HG03460 (cell line): Measurements from ENCODE around the gene ELL.

Experiments
- ATAC-seq: cut with Tn5 transposase; IDR thresholded peaks from one replicate; pipeline ENCODE4 v1.9.1; 2021; ENCODE audit not compliant: unreplicated experiment

ELL gene

DNA sequence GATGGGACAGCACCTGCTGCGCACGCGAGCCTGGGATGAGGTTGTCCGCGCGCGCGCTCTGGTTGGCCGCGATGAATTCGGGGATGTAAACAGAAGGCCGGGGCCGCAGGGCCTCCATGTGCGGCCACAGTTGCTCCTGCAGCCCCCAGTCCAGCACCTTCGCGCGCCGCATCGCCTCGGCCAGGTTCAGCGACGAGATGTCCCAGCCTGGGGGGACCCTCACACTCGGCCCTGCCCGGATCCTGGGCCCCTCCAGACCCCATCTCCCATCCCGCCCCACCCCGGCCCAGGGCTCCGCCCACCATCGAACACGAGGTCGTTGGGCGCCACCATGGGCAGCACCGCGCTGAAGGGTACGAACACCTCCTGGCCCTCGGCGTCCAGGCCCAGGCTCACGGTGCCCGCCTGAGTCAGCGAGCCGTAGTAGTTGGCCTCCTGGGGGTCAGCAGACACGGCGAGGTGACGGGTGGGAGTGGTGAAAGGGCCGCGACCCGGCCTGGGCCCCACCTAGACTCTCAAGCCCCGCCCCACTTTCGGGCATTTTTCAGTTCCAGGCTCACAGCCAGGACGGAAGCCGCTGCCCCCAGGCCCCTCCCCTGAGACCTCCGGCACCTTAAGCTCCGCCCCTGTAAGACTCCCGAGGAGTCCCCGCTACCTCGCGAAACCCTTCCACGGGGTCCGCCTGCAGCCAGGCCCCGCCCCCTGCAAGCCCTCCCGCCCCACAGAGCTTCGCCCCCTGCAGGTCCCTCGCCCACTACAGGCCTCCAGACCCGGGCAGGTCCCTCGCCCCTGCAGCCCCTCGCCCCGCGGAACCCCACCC, 85.0 kb downstream of the ELL start:
- peak; percentile 50 for ATAC-seq

DNA sequence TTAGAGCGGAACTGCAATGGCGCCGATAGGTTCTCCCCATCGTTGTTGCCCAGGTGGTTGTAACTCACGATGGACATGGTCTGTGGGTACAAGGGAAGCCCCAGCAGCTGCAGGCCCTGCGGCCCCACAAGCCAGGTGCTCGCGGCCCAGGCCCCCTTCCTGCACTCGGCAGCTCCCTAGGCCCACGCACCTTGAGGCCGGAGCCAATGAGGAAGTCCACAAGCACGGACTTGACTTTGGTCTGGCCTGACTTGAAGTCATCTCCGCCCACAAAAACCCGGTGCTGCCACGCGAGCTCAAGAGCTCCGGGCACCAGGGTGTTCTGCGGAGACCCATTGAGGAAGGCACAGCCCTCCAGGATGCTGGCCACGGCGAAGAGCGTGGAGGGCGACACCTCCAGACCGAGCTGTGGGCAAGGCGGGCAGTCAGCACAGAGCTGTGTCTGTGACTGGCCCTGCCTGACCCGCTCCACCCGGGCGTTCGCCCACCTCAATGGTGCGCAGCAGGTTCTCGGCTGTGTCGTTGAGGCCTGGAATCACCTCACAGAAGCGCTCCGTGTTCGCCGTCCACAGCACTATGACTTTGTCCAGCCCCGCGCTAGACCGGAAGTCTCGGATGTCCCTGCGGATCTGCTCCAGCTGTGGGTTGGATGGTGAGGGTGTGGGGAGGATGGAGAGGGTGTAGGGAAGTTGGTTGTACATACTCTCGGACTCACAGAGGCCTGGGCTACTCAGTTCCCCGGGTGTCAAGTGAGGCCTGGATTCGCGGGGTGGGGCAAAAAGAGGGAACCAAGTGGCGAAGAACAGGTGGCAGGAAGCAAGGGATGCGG, 85.8 kb downstream of the ELL start:
- ATAC-seq, result no peak

DNA sequence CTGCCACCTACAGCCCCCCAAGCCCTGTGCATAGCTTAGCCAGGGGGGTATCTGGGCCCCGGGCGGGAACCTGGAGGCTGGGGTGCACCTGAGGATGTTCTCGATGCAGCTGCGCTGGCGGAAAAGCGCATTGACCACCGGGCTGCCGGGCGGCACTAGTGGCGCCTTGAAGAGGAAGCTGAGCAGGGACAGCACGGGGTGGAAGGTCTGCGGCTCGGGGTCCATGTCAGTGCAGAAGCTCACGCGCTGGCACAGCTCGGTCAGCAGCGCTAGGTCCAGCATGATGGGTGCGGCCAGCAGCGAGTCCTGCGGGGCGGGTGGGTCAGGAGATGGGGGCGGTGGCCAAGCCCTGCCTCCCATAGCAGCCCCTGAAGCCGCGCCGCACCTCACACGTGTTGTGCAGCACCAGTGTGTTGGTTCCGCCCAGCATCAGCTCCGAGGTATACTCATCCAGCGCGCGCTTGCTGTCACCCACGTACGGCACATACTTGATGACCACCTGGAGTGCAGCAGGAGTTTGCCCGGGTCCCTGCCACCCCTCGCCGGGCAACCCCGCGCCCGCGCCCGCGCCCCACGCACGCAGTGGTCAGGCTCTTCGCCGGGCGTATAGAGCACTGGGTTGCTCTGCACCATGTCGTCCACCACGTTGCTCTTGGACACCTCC, 86.6 kb downstream of the ELL start:
- ATAC-seq, result no peak

DNA sequence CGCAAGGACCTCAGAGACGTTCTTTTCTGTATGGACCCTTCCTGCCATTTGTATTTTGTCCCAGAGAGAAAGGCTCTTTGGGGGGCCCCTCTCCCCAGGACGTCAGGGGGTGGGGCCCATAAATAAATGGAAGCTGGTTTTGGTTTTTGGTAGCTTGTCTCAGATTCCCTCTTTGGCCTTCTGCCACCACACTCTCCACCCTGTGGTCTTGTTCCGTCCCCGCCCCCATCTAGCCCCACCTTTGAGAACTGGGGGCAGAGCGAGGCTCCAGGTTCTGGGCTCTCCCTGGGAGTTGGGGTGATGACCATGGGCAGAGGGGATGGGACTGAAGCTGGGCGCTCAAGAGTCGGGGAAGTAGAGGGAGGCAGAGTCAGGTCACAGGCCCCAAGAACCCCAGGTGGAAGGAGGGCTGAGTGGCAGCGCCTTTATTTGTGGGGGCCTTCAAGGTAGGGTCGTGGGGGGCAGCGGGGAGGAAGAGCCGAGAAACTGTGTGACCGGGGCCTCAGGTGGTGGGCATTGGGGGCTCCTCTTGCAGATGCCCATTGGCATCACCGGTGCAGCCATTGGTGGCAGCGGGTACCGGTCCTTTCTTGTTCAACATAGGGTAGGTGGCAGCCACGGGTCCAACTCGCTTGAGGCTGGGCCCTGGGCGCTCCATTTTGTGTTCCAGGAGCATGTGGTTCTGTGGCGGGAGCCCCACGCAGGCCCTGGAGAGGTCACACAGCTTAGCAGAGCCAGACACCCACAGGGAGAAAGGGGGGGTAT, 87.3 kb downstream of the ELL start:
- ATAC-seq, result no peak

DNA sequence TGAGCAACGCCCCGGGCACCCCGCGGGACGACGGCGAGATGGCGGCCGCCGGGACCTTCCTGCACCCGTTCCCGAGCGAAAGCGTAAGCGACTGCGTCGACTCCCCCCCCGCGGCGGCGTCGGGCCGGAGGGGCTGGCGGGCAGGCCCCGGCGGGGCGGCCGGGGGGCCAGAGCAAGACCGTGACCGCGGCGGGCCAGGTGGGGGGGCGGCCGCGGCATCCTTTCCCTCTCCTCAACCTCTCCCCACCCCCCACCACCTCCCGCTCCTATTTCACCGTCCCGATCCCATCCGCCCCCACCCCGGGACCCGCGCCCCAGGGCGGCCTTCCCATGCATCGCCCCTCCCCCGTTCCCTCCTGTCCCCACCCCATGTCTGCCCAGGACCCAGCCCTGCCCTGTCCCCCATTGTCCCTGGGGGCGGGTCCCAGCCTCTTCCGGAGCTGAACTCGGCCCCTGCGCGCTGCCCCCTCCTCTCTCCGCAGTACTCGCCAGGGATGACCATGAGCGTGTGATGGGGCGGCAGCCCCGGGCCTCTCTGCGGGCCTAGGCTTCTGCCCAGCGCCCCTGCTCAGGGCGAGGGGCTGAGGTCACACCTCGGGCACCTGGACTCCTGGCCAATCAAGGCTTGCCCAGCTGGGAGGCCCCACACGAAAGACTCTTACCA, 88.0 kb downstream of the ELL start:
- ATAC-seq, result no peak

DNA sequence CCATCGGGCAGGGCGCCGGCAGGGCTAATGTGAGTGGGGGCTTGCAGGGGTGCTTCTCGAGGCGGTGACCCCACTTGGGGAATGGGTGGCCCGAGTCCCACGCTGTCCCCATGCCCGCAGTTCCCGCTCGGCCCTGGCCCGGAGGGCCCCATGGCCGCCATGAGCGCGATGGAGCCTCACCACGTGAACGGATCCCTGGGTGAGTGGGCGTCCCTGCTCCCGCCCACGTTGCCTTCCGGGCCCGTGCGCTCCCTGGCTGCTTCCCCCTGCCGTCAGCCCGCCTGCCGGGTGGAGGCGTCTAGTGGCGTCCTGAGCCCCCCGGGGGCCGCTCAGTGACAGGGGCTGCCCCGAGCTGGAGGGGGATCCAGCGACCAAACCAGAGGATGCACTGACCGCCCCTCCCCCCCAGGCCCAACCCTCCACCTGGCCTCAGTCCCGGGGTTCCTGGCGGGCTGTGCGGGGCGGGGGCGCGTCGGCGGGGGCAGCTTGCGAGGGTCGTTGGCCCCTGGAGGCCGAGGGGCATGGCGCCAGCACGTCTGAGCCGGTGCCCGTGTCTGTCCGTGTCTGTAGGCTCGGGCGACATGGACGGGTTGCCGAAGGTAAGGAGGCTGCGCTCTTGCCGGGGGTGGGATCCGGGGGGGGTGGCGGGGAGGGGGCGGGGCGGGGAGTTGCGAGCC, 88.7 kb downstream of the ELL start:
- no peak for ATAC-seq

DNA sequence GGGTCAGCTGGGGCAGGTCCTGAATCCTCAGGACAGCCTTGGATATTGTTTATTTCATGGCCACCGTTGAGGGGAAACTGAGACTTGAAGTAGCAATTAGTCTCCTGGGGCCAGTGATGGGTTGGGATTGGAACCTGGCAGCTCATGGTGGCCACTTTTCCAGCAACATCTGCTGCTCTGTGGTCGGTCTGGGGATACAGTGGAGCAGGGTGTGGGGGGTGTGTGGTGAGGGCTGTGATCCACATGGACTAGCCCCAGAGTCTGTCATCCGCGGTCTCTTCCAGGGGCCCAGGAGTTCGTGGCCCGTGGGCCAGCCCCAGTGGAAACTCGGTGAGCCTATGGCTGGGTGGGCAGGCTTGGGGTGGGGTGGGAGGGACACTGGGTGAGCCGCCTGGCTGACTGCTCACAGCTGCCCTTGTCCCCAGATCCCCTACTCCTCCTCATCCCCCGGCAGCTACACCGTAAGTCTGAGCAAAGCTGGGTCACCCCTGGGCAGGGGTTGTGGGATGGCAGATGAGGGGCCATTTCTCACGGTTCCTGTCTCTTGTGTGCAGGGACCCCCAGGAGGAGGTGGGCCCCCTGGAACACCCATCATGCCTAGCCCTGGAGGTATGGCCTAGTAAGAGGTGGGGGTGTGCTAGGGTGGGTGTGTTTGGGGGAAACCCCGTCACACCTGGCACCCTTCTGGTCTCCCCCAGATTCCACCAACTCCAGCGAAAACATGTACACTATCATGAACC, 89.4 kb downstream of the ELL start:
- ATAC-seq, result no peak

DNA sequence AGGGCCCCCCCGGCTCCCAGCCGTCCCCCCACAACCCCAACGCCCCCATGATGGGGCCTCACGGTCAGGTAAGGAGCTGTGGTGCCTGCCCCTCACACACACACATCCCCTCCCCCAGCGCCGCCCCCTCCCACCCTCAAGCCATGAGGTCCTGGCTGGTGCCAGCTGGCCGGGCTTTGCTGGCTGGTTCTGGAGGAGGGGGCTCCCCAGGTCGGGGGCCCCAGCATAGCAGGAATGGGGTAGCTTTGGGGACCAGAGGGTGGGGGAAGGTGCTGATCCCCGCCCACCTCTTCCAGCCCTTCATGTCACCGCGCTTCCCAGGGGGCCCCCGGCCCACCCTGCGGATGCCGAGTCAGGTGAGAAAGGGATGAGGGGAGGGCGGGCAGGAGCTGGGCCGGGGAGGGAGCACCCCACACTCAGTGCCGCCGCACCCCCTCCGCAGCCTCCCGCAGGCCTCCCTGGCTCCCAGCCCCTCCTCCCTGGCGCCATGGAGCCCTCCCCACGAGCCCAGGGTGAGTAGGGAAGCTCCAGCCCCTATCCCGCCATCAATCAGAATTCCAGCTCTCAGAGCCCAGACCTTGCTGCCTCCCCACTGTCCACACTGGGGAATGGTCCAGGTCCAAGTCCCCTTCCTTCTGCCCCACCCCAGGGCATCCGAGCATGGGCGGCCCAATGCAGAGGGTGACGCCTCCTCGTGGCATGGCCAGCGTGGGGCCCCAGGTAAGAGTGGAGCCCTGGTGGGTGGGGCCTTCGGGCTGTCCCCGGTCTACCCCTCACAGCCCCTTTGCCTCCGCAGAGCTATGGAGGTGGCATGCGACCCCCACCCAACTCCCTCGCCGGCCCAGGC, 90.3 kb downstream of the ELL start:
- no peak for ATAC-seq

DNA sequence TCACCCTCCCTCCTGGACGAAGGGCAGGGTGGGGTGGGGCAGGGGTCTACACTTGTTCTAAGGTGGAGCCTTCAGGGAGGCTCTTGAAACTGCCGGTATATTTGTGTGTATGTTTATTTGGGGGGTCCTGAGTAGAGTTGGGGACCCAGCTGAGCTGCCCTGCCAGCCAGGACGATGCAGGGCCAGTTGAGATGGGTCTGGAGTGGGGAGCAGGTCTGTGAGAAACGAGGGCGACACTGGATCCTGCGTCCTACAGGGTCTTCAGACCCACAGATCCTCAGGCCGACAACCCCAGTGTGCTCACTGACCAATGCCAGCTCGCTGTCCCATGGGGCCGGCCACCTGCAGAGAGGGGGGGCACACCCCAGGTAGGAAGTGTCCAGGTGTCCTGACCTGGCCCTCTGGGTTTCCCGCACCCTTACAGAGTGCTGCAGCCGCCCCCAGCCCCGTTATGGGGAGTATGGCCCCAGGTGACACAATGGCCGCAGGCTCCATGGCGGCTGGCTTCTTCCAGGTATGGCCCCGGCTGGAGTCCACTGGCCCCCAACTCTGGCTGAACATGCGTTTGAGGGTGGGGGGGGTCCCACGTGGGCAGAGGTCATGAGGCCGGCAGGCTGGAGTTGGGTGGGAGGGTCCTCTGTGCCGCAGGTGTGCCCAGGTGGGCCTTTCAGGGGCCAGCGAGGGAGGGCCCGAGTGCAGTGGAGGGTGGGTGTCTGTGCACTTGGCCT, 91.3 kb downstream of the ELL start:
- ATAC-seq, result no peak

DNA sequence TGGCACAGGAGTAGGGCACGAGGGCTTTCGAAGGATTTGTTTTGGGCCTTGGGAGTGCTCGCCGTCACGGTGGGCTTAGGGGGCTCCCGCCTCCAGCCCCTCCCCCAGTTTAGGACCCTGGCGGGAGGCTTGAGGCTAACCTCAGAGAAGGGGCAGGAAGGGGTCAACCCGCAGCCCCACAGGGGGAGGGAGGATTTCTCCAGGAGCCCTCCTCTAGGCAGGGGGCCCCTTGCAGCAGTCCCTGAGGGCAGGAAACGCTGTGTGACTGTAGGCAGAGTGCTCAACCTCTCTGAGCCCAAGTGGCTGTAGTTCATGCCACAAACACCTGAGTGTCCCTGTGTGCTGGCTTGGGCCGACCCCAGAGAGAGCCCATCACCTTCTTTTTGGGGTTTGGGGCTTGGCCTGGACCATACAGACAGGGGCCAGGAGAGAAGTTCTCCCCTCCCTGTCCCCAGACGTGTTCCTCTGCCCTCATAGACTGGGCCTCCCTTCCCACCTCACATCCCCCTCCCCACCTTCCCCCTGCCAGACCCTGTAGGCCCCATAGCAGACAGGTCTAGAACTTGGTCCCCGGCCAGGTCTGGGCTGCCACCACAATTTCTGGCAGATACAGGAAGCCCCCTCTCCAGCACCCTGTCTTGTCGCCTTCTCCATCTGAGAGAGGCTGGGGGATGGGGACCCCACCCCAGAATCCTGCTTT, 92.0 kb downstream of the ELL start:
- ATAC-seq, result no peak

DNA sequence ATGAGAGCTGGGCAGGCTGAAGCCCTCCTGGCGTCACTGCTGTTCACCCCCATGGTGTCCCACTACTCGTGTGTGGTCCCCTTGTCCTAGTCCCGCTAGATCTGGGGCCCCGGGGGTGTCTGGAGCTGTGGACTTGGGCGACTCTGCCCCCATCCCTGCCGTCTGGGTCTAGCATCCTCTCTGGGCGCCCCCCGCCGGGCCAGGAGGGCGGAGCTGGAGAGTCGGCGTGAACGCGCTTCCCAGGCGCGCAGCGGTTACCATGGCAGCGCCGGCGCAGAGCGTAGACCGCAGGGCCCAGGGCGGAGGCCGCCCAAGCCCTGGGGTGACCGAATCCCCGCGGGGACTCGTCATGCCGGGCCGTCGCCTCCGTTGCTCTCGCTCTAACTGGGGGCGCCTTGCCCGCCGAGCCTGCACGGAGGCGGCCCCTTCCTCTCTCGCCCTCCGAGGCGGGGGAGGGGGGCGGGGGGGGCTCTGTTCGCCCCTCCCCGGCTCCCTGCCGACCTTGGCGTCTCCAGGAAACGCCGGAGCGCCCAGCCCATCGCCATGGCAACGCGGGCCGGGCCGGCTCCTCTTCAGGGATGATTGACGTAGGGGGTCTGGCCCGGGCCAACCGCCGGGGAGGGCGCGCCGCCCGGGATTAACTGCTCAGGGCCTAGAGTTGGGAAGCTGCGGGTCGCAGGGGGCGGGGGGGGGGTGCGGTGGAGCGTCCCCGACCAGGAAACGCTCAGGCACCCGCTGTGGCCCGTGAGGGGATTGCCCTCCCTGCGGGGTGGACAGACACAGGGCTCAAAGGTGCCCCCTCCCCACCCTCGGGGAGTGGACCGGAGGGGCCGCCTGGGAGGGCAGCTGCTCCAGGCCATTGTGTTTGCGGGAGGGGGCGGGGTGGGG, 92.8 kb downstream of the ELL start:
- peak; percentile 58 for ATAC-seq

DNA sequence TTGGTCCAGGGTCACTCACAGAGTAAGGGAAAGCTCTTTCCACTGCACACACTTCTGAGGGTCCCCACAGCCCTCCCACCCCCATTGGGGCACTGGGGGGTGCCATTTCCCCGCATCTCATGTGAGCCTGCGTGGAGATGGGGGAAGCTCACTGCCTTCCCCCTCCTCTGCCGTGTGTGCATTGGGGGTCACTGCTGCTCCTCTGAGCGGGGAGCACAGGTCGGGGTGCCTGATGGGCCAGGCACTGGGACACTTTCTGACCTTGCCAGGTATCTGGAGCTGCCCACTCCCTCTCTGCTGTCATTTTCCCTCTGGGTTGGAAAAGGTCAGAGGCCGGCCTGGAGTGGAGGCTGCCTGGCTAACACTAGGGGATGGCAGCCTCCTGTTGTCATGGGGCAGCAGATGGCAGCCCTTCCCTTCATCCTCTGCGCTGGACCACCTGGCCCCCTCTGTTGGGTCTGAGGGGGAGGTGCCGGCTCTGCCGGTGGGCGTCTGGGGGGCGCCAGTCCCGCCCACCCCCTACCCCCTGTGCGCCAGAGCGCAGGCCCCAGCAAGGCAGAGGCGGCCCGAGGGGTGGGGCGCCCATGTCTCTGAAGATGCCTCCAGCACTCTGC, 93.6 kb downstream of the ELL start:
- ATAC-seq, result no peak

DNA sequence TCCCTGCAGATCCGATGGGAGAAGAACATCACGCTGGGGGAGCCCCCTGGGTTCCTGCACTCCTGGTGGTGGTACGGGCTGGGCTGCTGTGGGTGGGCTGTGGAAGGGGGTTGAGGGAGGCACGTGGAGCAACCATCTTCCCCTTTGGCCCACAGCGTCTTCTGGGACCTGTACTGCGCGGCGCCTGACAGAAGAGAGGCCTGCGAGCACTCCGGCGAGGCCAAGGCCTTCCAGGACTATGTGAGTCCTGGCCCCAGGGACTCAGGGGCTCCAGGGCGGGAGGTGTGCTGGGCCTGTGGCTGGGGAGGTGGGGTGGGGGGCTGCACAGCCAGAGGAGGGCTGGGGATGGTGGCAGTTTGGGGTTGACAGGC, 94.1 kb downstream of the ELL start:
- no peak for ATAC-seq

DNA sequence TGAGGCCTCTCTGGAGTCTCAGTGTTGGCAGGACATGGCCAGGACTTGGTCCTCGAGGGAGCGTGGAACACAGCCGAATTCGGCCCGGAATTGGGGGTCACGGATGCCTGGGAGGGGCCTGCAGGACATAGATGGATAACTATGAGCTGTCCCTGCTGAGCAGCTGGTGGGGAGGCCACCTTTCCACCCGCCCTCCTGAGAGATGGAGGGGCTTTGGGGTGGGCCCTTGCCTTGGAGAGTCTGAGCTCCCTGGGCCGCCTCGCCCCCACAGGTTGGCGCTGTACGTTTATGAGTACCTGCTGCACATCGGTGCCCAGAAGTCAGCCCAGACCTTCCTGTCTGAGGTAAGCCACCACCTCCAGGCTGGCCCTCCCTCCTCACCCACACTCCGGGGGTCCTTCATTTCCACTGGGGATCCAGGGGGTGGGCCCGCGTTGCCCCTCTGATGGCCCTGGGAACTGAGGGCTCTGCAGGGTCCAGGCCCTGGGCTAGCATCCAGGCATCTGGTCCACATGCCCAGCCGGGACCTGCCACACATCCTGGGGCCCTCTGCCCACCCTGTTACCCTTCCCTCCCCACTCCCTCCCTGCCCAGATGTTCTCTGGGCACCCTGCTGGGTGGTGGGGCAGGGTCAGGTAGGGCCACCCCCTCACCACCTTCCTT, 94.7 kb downstream of the ELL start:
- no peak for ATAC-seq

DNA sequence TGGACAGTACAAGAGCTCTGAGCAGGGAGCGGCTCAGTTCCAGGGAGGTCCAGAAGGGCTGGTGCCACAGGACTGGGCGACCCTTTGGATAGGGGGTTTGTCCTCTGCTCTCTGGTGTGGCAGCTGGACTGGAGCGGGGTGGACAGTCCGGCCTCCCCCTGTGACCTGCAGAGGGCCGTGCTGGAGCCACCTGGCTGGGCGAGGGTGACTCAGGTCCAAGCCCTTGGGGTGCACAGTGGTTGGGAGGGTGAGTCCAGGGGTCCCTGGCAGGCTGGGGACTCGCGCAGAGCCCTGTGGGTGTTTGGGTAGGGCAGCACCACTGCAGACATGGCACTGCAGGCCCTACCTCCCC, 95.5 kb downstream of the ELL start:
- ATAC-seq, result no peak
